ENCODE measurements around the gene NDUFS8.

Gene NDUFS8

GRCh38 chr11:68021167-68021787 lies 9.2 kb upstream of the NDUFS8 start:
- TF ChIP-seq, protein P1, sequence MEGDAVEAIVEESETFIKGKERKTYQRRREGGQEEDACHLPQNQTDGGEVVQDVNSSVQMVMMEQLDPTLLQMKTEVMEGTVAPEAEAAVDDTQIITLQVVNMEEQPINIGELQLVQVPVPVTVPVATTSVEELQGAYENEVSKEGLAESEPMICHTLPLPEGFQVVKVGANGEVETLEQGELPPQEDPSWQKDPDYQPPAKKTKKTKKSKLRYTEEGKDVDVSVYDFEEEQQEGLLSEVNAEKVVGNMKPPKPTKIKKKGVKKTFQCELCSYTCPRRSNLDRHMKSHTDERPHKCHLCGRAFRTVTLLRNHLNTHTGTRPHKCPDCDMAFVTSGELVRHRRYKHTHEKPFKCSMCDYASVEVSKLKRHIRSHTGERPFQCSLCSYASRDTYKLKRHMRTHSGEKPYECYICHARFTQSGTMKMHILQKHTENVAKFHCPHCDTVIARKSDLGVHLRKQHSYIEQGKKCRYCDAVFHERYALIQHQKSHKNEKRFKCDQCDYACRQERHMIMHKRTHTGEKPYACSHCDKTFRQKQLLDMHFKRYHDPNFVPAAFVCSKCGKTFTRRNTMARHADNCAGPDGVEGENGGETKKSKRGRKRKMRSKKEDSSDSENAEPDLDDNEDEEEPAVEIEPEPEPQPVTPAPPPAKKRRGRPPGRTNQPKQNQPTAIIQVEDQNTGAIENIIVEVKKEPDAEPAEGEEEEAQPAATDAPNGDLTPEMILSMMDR (IDR thresholded peaks at IDR 0.05; ENCODE audit: control insufficient read depth, insufficient read depth, low read depth, low read length, missing control alignments): peak; percentile 19
- no peak for DNase-seq (ENCODE audit: low read depth)
- no peak overlapping the region for H3K4me3 ChIP-seq (ENCODE audit: control insufficient read depth, low read depth, low read length)

DNA sequence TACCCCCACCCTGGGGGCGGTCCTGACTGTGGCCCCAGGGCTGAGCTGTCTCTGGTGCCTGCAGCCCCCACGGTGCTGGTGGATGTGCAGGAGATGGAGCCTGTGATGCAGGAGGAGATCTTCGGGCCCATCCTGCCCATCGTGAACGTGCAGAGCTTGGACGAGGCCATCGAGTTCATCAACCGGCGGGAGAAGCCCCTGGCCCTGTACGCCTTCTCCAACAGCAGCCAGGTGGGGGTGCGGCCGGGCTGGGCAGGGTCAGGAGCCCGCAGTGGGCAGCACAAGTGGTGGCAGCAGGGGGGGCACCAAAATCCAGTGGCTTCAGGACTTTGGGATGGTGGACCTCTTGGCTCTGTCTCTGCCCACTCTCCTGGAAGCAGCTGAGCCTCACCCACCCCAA lies 8.0 kb upstream of the NDUFS8 start:
- DNase-seq (ENCODE audit: low read depth): no peak
- TF ChIP-seq, protein P1 (IDR thresholded peaks at IDR 0.05; ENCODE audit: control insufficient read depth, insufficient read depth, low read depth, low read length, missing control alignments): no peak
- no peak overlapping the region for H3K4me3 ChIP-seq (ENCODE audit: control insufficient read depth, low read depth, low read length)

DNA sequence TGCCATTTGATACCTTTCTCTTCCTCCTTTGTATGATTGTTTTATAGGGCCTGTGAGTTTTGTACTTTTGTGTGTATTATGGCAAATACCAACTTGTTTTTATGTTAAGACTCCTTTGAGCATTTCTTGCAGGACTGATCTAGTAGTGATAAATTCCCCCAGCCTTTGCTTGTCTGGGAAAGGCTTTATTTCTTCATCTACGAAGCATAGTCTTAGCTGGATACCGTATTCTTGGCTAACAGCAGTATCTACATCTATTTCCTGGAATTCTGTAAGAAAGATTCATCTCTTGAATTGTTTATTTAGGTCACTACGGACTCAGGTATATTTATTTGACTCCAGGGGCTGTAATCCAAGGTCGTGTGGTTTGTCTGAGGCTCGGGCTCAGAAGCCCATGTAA lies 6.0 kb upstream of the NDUFS8 start:
- DNase-seq (ENCODE audit: low read depth): no peak
- no peak overlapping the region for H3K4me3 ChIP-seq (ENCODE audit: control insufficient read depth, low read depth, low read length)
- TF ChIP-seq, protein P1 (IDR thresholded peaks at IDR 0.05; ENCODE audit: control insufficient read depth, insufficient read depth, low read depth, low read length, missing control alignments): no peak

DNA sequence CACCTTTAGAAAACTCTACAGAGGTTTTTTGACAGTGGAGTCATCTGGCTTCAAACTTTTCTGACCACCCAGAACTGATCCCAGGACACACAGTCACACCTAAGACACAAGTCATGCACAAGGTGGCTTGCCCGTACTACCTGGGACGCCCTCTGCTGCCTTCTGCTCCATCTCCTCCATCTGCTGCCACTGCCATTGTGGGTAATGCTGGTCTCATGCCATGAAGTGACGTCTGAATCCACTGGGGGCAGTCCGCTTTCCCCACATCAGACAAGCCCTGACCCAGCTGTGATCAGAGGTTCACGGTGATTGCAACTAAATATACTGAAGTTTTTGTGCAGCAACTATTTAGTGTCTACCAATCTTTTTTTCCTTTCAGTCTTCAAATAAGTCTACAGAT lies 5.4 kb upstream of the NDUFS8 start:
- H3K4me3 ChIP-seq (ENCODE audit: control insufficient read depth, low read depth, low read length): no peak overlapping the region
- TF ChIP-seq, protein P1 (IDR thresholded peaks at IDR 0.05; ENCODE audit: control insufficient read depth, insufficient read depth, low read depth, low read length, missing control alignments): no peak
- DNase-seq (ENCODE audit: low read depth): no peak

DNA sequence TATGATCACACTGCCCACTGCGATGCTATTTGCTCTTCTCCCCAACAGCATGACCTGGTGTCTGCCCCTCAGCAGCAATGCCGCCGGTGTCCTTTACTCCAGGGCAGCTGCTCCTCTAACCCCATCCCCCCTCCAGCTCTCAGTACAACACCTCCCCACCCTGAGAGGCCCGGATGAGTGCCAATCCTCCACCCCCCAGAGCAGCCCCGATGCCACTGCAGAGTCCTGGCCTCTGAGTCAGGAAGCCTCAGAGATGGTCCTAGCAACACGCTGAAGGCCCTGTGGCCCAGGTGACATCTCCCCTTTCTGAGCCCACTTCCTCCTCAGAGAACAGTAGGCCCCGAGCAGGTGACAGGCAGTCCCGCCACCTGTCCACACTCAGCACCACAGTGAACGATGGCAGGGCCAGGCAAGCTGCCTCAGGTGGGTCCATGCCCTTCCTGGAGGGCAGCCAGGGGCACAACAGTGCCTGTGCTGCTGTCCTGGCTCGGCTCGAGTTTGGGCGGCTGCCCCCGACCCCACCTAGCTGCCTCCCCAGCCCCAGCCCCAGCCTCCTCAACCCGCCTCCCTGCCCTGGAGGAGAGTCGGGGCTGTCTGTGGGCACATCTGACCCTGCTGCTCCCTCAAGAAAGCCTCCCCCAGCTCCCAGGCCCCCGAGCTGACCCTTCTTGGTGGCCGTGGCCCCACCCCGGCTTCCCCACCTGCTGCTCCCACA lies 3.9 kb upstream of the NDUFS8 start:
- DNase-seq (ENCODE audit: low read depth): no peak
- H3K4me3 ChIP-seq (ENCODE audit: control insufficient read depth, low read depth, low read length): no peak overlapping the region
- TF ChIP-seq, protein P1 (IDR thresholded peaks at IDR 0.05; ENCODE audit: control insufficient read depth, insufficient read depth, low read depth, low read length, missing control alignments): no peak

GRCh38 chr11:68027667-68028066 lies 2.8 kb upstream of the NDUFS8 start:
- no peak overlapping the region for H3K4me3 ChIP-seq (ENCODE audit: control insufficient read depth, low read depth, low read length)
- DNase-seq (ENCODE audit: low read depth): no peak
- TF ChIP-seq, protein P1 (IDR thresholded peaks at IDR 0.05; ENCODE audit: control insufficient read depth, insufficient read depth, low read depth, low read length, missing control alignments): no peak

Measured in AG09309 (cell line).